AG09309 (cell line): Measurements from ENCODE around the gene LDB3.

Experiments used
- DNase-seq: peaks from one replicate; pipeline ENCODE4 v3.0.0-alpha.2; 2010; ENCODE audit warnings: low read depth
- H3K4me3 ChIP-seq: 2 replicates; pipeline ENCODE4 v1.5.1; 2011; ENCODE audit warnings: mild to moderate bottlenecking, low read depth, low read length, moderate library complexity; ENCODE audit not compliant: control insufficient read depth
- TF ChIP-seq, protein P1 (sequence below): IDR thresholded peaks from 2 replicates; pipeline ENCODE4 v1.5.1; 2011; ENCODE audit warnings: mild to moderate bottlenecking, low read depth, low read length, inconsistent platforms; ENCODE audit not compliant: insufficient read depth, control insufficient read depth; ENCODE audit errors: missing control alignments

The LDB3 gene

DNA sequence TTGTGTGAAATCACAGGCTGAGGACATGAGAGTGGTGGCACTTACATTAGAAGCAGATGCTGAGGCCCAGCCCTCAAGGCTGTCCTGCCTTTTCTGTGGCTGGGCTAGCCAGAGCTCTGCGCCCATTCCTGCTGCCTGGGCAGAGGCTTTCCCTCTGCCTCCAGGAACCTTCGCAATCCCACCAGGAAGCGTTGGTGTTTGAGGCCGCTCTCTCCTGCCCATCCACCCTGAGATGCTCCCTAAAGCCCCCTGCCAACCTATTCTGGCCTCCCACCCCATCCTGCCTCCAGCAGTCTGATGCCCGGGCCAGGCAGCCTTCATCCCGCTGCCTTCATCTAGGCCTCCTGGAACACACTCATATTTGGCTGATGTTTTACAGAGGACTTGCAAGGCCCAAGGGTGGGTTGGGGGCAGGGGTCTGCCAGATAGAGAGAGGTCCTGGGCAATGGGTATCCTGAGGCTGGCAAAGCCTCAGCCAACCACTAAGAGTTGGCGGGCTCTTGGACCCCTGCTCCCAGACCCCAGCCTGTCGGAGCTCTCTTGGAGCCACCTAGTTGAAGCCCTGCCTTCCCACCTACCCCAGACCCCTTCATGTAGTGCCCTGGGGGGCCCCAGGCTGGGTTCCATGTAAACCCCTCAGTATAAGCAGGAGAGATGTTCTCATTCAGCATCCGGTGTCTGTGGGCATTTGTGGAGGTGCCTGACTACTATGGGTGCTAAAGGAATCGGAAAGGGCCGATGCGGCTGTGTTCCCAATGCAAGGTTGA is 32.7 kb downstream of the LDB3 start:
- DNase-seq, result no peak
- TF ChIP-seq, protein P1, sequence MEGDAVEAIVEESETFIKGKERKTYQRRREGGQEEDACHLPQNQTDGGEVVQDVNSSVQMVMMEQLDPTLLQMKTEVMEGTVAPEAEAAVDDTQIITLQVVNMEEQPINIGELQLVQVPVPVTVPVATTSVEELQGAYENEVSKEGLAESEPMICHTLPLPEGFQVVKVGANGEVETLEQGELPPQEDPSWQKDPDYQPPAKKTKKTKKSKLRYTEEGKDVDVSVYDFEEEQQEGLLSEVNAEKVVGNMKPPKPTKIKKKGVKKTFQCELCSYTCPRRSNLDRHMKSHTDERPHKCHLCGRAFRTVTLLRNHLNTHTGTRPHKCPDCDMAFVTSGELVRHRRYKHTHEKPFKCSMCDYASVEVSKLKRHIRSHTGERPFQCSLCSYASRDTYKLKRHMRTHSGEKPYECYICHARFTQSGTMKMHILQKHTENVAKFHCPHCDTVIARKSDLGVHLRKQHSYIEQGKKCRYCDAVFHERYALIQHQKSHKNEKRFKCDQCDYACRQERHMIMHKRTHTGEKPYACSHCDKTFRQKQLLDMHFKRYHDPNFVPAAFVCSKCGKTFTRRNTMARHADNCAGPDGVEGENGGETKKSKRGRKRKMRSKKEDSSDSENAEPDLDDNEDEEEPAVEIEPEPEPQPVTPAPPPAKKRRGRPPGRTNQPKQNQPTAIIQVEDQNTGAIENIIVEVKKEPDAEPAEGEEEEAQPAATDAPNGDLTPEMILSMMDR, result no peak
- no peak overlapping the region for H3K4me3 ChIP-seq

DNA sequence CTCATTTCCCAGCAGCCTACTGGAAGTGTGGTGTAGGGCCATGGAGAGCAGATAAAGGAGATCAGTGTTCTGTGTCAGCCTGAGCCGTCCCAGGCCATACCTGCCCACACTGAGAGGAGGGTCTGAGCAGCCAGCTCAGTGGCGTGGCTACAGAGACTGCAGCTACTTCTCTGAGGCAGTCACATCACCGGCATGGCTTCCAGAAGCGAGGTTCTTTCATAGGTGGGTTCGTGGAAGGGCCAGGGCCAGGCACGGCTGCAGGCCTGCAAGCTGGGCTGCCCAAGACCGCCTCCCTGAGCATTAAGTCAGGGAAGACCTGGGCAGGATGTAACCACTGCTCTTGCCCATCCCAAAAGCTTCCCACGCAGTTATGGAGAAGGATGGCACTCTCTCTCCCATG is 34.9 kb downstream of the LDB3 start:
- no peak overlapping the region for H3K4me3 ChIP-seq
- TF ChIP-seq, protein P1, result no peak
- no peak for DNase-seq

DNA sequence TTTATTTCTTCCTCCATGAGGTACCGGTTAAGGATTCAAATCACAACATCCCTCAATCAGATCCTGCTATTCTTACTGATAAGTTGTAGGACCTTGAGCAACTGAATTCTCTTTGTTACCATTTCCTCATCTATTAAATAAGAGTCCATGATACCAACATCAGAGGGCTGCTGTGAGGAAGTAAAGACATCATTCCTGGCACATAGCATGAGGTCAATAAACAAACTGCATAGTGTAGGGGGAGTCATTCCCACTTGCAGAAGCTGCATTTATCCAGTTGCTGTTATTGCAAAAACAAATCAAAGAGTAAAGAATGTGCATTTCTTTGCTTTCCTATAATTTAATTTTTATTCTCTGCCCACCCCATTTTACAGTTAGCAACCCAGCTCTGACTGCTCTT is 36.8 kb downstream of the LDB3 start:
- H3K4me3 ChIP-seq, result no peak overlapping the region
- TF ChIP-seq, protein P1, result no peak
- no peak for DNase-seq

DNA sequence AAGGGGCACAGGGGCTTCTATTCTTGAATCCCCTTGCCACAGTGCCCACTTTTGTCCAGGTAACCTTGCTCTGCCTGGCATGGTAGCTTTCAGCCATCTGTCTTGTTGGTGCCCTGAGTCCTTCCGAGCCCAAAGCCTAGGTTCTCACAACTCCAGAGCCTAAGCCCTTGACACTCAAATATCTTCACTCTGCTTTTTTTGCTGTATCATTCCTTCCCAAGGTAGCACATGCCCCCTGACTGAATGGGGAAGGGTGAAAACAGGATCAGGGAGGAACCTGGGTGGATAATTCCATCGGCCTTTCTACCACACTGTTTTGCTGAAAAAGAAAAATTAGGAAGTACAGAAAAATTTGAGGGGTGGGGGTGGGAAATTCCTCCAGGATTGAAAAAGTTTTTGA is 37.6 kb downstream of the LDB3 start:
- DNase-seq, result no peak
- H3K4me3 ChIP-seq, result no peak overlapping the region
- TF ChIP-seq, protein P1, result no peak

DNA sequence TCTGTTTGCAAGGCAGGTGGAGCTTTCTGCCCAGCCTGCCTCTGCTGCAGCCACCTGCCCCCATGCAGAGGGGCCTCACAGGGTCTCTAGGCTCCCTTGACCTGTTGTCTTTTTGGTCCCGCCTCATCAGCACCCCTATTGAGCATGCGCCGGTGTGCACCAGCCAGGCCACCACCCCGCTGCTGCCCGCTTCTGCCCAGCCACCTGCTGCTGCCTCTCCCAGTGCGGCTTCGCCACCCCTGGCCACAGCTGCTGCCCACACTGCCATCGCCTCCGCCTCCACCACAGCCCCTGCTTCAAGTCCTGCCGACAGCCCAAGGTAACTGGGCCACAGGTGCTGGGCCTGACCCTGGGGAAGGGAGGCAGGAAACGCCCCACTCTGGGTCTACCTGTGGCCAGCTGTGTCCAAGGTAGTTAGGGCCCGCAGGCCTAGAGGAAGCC is 38.1 kb downstream of the LDB3 start:
- DNase-seq, result no peak
- H3K4me3 ChIP-seq, result no peak overlapping the region
- TF ChIP-seq, protein P1, result no peak

DNA sequence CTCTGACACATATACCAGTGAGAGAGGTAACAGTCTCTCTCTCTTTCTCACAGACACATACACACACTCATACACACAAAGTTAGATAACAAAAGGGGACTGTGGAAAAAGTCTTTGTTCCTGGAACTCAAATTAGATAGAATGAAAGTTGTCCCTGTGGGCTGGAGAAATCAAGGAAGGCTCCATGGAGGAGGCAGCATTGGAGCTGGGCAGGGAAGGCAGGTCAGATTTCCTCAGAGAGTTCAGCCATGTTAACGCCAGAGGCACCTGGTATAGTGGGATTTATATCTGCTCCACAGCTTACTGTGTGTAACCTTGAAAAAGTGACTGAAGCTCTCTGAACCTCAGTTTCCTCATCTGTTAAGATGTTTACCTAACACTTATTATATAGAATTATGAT is 38.7 kb downstream of the LDB3 start:
- no peak overlapping the region for H3K4me3 ChIP-seq
- no peak for DNase-seq
- TF ChIP-seq, protein P1, result no peak
